SKM-1 treated with dmso at 0.1 percent for 144 hours (cell line): ENCODE results near the gene TCP11L1.

Experiments
- DNase-seq: peaks from one replicate; lab custom pipeline; 2025; ENCODE audit not compliant: unreplicated experiment; lab: John Stamatoyannopoulos, UW

Gene TCP11L1

GRCh38 chr11:33039274-33040032 lies at the start of gene TCP11L1:
TCP11L1 (plus strand) TSS chr11:33039572; CDS start chr11:33043774, 4,202 bp downstream.
- DNase-seq: peak; percentile 83

- DNase-seq: no peak
Observed at GRCh38 chr11:32990481-32990880, 48.9 kb upstream of the TCP11L1 start.

GRCh38 chr11:32991427-32991826 lies 47.9 kb upstream of the TCP11L1 start:
- no peak for DNase-seq

GRCh38 chr11:32991898-32992297 lies 47.5 kb upstream of the TCP11L1 start:
- DNase-seq: no peak

- no peak for DNase-seq
Observed at GRCh38 chr11:33000181-33000580, 39.2 kb upstream of the TCP11L1 start.

- no peak for DNase-seq
Observed at GRCh38 chr11:33001281-33001680, 38.1 kb upstream of the TCP11L1 start.

- no peak for DNase-seq
Observed at GRCh38 chr11:33001751-33002542, 37.4 kb upstream of the TCP11L1 start.

GRCh38 chr11:33005175-33005574 lies 34.2 kb upstream of the TCP11L1 start:
- DNase-seq: no peak

GRCh38 chr11:33006010-33006409 lies 33.4 kb upstream of the TCP11L1 start:
- DNase-seq: no peak

- no peak for DNase-seq
Observed at GRCh38 chr11:33013755-33014154, 25.6 kb upstream of the TCP11L1 start.

- DNase-seq: peak; percentile 86
Observed at GRCh38 chr11:33015621-33016551, 23.5 kb upstream of the TCP11L1 start, which contains the start of gene DEPDC7. DEPDC7 (plus strand) TSS chr11:33015878; CDS start chr11:33015956, 78 bp downstream.

- no peak for DNase-seq
Observed at GRCh38 chr11:33016654-33017053, 22.7 kb upstream of the TCP11L1 start.

GRCh38 chr11:33017478-33017877 lies 21.9 kb upstream of the TCP11L1 start:
- no peak for DNase-seq

GRCh38 chr11:33017965-33018364 lies 21.4 kb upstream of the TCP11L1 start:
- no peak for DNase-seq

GRCh38 chr11:33018840-33019239 lies 20.5 kb upstream of the TCP11L1 start:
- no peak for DNase-seq

- no peak for DNase-seq
Observed at GRCh38 chr11:33021501-33021900, 17.9 kb upstream of the TCP11L1 start.

GRCh38 chr11:33021937-33022336 lies 17.4 kb upstream of the TCP11L1 start:
- no peak for DNase-seq

GRCh38 chr11:33025339-33025722 lies 14.0 kb upstream of the TCP11L1 start:
- DNase-seq: no peak

GRCh38 chr11:33027233-33027632 lies 12.1 kb upstream of the TCP11L1 start:
- DNase-seq: no peak

GRCh38 chr11:33027846-33028536 lies 11.4 kb upstream of the TCP11L1 start:
- no peak for DNase-seq

- DNase-seq: no peak
Observed at GRCh38 chr11:33028537-33028914, 10.8 kb upstream of the TCP11L1 start.
